Right lobe of liver (tissue), 4 donors: ENCODE results near the gene PRRT1.

Experiments used
- CTCF ChIP-seq, 4 donors: fragments of 200-600 bp in 3 of 4; fragments of 450-650 bp in 1 of 4; IDR thresholded peaks; one replicate each; pipeline versions ENCODE4 v1.5.1 to v1.8.0; 2016 to 2022; ENCODE audit warnings: antibody characterized with exemption in 4 of 4, mild to moderate bottlenecking in 2 of 4
- POLR2A ChIP-seq: fragments of 450-650 bp; IDR thresholded peaks from one replicate; pipeline ENCODE4 v1.6.1; 2017; ENCODE audit warnings: antibody characterized with exemption, mild to moderate bottlenecking
- donor health status: DM: no; HTN: no; CAD: no.
- donor health status: DM: no; HTN: no; CAD: no.
- donor health status: DM: no; HTN: yes; CAD: no.

GRCh38 chr6:32168350-32168749 is 16.6 kb upstream of the PRRT1 start:
- no peak for TF ChIP-seq POLR2A
- no peak for TF ChIP-seq CTCF (IDR thresholded peaks at IDR 0.05)
